Stimulated activated naive CD8-positive, alpha-beta T cell treated with anti-CD3 and anti-CD28 coated beads, Interleukin-15, Interleukin-2, amounts not matched to agents 100 U/mL and 50 U/mL, for 24 hours (primary cell): ENCODE data around the gene CBX1.
A peak's percentile ranks its signal among the peaks of the same experiment; 100 is the strongest.

Source experiments
- ATAC-seq: fragments of 150-1000 bp; cut with Tn5 transposase; one replicate; pipeline ENCODE4 v1.10.0; 2021
- DNase-seq: peaks from one replicate; pipeline ENCODE4 v3.0.0; 2021

CBX1 gene

GRCh38 chr17:48101012-48101720 lies at the start of gene CBX1:
CBX1 (minus strand) TSS chr17:48101478; CDS start chr17:48077004, 24,474 bp downstream.
- peak; percentile 98 for ATAC-seq
- DNase-seq: peak; percentile 96

DNA sequence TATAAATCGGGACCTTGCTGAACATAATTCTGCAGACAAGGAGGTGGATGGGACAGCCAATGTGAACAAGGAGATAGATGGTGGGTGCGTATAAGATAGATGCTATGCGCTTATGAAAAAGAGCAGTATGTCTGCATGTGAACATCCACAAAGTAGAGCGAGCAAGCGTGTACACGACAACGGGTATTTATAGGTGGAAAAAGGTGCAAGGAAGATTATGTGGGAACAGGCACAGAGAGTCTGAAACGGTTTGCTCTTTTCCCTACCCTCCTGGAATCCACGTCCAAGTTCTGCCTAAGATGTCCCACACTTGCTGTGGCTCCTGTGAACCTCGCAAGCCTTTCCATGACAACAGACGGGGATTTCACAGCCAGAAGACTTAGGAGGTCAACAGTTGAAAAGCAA lies 49.3 kb upstream of the CBX1 start:
- no peak for DNase-seq

DNA sequence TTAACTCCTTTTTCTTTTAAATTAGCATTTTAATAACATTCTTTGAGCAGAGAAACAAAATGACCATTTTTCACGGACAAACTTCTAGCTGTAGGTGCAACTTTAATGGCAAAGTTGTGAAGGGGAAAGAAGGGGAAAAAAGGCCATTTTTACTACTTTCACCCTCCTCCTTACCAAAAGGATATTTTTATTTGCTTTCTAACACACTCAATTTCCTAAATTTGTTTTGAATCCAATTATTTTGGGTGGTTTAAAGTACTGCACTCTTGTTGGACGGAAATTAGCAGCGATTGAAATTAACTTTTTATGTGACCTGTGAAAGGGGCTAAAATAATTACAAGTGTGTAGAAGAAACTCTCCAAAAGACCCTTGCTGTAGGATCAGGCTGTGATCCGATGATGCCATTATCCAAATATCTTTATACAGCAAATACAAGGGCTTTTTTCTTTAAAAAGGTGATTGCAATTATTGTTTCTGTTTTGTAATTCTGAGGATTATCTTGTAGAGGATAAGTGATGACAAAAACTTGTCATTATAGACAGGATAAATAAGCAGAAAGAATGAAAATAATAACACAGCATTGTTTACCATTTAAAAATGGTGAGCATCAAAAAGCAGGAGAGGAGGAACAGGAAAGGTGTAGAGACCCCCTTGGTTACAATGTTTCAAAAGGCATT lies 48.6 kb upstream of the CBX1 start:
- DNase-seq (no peak), ATAC-seq (no peak)

More for the DNA sequence above, 49.3 kb upstream of the CBX1 start:
- no peak for ATAC-seq

DNA sequence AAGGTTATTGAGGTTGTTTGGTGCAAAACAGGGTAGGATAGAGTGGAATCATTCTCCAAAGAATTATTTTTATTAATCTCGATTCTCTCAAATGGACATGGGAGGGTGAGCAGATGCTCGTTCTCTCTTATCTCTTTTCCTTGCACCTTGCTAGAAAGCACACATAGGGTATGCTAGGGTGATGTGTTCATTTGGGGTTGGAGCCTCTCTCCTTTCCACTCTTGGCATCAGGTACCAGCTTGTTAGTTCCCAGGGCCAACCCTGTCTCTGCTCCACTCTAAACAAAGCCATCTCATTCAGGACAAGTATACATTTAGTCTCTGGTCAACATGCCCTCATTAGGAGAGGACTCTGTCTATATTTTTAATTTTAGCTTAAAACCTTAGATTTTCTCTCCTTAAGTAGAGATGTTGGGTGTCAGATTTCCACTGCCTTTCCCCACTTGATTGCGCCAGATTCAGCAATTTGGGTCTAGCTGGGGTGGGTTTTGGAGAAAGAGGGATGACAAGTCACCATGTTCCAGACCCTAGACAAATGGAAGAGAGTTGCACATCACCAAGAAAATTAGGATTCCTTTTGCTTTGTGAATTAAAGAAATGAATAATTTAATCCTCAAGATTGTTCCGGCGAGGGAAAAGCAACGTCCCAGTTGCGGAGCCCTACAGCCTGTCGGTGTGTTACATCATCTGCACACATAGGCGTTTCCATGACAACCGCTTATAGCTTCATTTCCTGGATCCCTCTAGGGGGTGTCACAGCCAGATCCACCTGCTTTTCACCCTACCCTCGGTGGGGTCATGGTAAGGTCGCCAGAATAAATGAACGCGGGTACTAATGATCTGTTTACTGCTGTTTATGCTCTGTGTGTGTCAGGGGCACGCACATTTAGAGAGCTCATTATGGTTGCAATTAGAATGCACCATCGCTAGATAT lies 47.8 kb upstream of the CBX1 start:
- DNase-seq (no peak), ATAC-seq (no peak)

DNA sequence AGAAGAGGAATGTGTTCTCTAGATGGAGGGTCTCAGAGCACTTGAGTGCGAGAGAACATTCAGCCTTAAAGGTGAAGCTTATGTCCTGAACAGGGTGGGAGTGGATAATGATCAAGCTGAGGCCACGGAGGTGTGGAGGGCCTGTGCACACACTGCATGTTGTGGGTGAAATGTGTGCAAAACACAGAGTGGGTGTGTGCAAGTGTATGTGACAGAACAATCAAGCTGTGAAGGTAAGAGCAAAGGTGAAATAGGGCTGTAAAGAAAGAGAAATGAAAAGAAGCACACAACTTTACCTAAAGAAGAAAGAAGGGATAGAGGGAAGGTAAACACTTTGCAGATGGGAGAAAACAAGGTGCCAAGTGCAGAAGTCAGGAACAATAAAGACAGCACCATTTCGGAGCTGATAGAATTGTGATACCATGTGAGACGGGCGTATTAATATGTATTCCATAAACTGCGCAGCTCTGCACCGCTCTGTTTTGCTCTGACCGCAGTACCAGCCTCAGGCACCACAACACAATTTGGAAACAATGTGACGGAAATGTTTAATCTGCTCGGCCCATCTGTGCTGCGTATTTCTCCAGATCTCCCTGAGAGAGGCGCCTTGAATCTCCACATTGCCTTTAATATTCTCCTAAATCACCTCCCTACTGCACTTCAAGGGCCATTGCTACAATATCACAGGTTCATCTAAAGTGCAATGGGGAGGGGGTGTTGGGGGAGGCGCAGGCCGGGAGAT lies 46.9 kb upstream of the CBX1 start:
- ATAC-seq: no peak
- DNase-seq: no peak

DNA sequence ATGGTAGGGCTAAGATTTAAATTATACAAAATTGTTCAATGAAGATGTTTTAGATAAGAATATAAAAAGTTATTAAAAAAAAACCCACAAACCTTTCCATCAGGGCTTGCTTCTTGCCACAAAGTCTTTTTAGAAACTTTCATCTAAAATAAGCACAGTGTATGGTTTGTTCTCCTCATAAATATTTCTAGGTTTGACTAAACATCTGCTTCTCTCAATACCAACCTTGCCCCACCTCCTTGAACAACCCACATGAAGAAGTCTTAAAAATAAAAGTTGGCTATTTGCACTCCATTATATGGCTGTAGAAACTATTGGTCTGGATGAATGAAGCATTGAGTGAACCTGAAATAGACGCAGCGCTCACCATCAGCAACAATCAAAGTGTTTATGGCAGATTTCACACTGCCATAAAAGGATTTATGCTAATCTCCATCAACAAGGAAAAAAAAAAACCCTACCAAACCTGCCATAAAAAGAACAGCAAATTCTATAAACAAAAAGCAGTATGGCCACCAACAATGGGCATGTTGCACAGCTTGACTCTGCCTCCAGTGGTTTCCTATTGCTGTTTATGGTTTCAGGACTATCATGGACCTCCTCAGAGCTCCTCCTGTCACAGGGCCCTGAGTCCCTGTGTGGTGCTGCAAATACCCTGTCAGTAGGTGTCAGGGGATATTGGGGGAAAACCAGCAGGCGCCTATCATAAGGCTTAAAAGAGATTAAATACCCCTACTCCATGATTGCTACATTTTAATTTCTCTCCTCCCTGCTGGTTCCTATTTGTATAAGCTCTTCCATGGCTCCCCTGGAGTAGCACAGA lies 43.9 kb upstream of the CBX1 start:
- no peak for DNase-seq
- ATAC-seq: no peak

DNA sequence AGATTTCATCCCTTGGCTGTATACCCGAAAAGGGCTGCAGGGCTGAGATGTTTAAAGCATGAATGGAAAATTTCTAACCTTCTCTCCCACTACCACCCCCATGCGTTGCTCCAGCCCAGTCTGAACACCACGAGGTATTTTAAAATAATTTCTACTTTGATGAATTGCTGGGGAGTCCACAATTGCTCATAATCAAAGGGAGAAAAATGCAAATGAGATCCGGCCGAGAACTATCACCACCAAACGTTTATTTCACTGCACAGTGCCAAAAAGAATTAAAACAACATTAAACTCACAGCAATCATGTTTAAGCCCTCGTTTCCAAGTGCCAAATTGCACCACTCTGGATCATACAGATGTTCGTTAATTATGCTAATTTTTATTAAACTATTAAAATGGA lies 43.0 kb upstream of the CBX1 start:
- no peak for DNase-seq

GRCh38 chr17:48143629-48144028 lies 42.4 kb upstream of the CBX1 start:
- no peak for DNase-seq
- ATAC-seq: no peak

More for the DNA sequence above, 43.0 kb upstream of the CBX1 start:
- no peak for ATAC-seq

DNA sequence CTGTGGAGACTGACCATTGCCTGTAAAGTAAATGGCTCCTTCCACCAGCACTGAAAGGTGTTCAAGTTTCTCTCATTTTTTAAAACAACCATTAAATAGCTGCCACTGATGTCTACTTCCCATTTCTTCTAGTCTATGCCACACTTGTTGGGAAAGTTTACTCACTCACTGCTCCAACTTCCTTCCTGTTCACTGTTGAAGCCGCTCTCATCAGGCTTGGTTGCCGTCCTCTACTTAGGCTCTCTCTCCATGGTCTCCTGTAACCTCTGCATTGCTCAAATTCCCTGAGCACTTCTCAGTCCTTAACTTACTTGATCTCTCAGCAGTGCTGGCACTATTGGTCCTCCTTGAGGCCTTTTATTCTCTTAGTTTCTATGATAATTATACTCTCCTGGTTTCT lies 38.7 kb upstream of the CBX1 start:
- no peak for DNase-seq
- ATAC-seq: no peak

DNA sequence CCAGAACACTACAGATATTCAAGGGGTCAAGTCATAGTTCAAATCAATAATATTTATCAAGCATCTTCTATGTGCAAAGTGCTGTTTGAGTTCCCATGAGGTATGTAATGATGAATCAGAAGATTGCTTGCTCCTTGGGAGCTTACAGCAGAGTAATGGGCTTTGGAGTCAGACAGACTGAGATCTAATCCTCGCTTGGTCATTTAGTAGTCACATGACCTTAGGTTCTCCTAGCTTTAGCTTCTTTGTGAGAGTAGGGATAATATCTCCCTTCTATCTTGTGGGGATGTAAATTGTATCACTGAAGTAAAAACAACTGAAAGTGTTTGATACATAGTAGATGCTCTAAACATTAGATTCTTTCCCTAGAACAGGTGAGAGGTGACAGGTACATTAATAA lies 36.4 kb upstream of the CBX1 start:
- no peak for ATAC-seq
- no peak for DNase-seq

DNA sequence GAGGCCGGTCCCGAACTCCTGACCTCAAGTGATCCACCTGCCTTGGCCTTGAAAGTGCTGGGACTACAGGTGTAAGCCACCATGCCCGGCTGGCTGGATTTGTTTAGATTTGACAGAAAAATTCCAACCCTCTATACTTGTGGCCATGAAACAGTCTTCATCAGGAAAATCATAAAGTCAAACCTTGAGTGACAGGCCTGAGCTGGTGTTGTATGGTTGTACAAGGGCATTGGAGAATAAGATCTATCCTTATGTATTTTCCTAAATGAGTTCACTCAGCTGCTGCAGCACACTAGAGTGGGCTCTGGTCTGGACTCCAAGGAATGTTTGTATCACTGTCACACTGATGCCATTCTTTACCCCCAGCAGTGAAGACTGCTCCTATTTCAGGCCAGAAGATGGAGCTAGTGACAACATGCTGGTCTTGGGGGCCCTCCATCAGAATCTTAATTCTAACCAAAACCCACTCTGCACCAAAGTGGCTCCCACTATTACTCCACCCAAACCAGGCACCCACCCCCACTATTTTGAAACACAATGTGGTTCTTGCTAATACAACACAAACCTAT lies 33.7 kb upstream of the CBX1 start:
- DNase-seq: no peak
- ATAC-seq: no peak

DNA sequence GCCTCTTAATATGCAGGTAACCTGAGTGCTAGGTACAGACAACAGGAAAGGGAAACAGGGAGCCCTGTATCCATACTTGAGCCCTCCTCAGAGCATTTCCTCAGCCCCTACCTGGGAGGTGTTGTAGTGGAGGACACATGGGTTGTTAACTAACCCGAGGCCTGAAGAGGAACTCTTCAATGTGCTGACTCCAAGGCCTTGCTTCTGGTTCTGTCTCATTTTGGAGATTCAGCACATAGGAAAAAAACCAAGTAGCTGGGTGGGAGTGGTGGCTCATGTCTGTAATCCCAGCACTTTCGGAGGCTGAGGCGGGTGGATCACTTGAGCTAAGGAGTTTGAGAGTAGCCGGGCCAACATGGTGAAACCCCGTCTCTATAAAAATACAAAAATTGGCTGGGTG lies 31.1 kb upstream of the CBX1 start:
- ATAC-seq (no peak), DNase-seq (no peak)

DNA sequence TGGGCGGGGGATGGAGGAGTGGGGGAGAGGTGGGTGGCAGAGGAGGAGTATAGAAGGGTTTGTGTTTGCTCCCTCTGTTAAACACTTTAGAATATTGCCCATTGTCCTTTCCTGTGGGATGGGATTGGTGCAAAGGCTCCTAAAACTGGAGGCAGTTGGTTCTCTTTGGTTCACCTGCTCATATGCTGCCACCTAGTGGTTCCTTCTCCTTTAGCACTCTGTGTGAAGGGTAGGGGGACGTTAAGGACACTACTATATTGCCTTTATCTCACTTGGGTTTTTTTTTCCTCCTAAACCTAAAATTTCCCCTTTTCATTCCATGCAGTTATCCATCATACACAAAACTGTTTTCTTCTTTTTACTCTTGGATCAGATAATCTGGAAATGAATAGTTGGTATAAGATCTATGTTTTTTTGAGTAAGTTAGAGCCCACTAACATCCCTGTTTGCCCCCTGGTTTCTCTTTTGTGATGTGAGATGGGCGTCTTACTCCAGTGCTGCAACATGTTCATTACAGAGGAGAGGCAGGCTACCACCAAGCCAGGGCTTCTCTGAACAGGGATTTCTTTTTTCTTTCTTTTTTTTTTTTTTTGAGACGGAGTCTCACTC lies 30.0 kb upstream of the CBX1 start:
- peak; percentile 75 for ATAC-seq
- peak; percentile 61 for DNase-seq

- ATAC-seq (no peak), DNase-seq (no peak)
Measured at GRCh38 chr17:48129981-48130380, 28.7 kb upstream of the CBX1 start.

DNA sequence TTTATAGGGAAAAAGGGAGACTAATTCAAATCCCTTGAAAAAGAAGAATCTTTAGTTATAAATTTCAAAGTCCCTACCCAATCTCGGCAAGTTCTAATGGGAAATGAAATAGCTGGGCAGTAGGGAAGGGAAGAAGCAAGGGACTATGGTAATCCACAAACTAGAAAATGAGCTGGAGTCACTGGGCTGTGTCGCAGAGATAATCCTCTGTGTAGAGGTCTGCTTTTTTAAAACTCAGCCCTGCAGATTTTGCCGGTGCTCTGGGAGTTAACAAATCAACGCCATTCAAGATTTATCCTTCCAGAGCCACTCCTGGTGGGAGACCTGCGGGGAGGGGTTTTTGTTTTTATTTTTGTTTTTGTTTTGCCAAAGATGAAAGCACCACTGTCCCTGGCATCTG lies 27.1 kb upstream of the CBX1 start:
- ATAC-seq (no peak), DNase-seq (no peak)

DNA sequence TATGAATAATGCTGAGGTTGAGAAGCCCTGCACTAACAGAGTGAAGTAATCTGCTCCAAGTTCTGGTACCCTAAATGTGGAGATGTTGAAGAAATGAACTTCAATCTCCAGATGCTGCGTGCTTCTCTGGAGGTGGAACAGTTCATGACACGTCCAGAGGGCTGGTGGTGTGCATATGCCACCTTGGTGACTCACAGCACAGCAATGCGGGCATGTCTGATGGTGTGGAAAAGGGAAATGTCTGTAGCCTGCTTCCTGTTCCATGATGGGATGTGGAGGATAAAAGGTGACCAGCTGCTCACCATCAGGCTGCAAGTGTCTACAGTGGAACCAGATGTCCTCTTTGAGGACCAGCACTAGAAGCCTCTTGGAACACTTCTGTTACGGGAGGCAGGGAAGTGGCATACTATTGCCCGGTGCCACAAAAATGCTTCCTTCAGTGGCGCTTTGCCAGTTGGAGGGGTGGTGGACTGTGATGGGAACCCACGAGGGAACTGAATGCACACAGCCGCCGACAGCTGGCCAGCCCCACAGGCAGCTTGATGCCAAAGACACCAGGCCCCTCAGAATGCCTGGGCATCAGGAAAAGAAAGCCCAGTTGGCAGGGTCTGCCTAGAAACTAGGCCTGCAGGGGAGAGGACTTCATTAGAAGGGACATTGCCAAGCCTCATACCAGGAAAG lies 26.2 kb upstream of the CBX1 start:
- no peak for DNase-seq
- ATAC-seq: no peak

- ATAC-seq (no peak), DNase-seq (no peak)
Measured at GRCh38 chr17:48126532-48126850, 25.2 kb upstream of the CBX1 start.

- ATAC-seq (no peak), DNase-seq (no peak)
Measured at GRCh38 chr17:48125829-48126531, 24.7 kb upstream of the CBX1 start.

DNA sequence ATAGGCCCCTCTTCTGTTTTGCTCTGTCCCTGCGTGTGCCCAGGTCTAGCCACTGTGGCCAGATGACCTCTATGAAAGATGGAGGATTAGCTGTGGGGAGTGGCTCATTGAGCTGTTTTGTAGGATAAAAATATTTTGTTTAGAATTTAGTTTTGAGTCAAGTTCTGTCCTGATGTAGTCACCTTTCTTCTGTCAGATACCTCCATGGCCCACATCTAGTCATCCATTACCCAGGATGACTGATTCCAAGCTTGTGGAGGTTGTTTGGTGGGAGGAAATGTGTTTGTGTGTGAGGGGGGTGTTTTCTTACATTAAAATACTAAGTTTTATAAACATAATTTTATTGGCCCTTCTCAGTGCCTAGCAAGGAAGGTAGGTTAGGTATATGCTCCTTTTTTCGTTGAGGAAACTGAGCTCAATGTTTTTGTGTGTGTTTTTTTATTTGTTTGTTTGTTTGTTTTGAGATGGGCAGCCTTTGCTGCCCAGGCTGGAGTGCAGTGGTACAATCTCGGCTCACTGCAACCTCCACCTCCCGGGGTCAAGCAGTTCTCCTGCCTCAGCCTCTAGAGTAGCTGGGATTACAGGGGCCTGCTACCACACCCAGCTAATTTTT lies 22.6 kb upstream of the CBX1 start:
- ATAC-seq (no peak), DNase-seq (no peak)
